GM19324 (cell line): Measurements from ENCODE around the gene SRRM5.
"Not testable (repeated sequence)": the region's sequence is repeated elsewhere in the genome, so short reads cannot be mapped to it uniquely, and the experiment has no call there.

Experiments used
- ATAC-seq: cut with Tn5 transposase; IDR thresholded peaks from one replicate; pipeline ENCODE4 v1.9.1; 2021; ENCODE audit warnings: mild to moderate bottlenecking, moderate library complexity; ENCODE audit not compliant: unreplicated experiment, low FRiP score

The SRRM5 gene

DNA sequence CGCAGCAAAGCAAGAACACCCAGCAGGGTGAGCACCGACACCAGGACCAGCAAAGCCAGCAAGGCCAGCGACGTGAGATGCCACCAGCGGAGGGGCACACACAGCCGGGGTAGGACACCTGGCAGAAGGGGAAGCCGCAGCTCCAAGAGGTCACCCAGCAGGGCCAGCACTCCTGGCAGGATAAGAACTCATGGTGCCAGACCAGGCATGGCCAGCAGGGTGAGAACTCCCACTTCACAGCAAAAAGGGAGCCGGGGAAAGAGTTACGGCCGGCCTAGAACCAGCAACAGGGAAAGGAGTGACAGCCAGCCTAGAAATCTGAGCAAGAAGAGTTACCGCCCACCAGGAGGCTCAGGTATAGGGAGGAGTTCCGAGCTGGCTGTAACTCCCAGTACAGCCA is 486 bp downstream of the SRRM5 start:
- ATAC-seq, result no peak

DNA sequence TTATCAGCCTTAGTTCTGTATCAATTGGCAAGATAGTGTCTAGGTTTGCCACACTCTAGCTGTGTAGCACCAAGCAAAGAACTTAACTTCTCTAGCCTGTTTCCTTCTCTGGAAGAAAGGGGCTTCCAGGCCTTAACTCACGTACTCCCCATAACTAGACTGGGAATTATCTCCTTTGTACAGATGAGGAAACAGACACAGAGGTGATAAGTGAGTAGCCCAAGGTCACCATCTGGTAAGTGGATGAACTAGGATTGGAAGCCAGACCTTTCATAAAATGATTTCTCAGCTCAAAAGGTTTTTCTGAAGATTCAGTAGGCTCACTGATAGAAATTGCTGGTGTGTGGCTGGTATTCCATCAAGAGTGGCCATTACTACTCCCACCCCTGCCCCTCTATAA is 4.4 kb downstream of the SRRM5 start:
- no peak for ATAC-seq

GRCh38 chr19:43616954-43617353 is 5.1 kb downstream of the SRRM5 start:
- no peak for ATAC-seq

DNA sequence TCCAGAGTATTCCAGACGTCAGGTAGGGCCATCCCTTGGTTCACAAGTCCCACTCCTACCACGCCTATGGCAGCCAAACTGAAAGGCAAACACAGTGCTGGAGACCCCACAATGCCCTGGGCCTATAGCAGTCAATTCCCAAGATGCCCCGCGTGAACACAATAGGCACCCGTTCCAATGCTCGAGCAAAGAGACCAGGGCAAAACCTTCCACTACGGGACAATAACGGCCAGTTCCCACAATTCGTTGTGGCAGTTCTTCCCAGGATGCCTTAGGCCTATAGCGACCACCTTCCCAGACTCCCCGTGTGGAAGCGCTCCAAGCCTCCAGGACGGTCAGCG is 7.0 kb downstream of the SRRM5 start:
- peak; percentile 10 for ATAC-seq

GRCh38 chr19:43619262-43620060 is 7.6 kb downstream of the SRRM5 start, which contains the start of gene ZNF428:
Gene ZNF428, minus strand, starts transcription at chr19:43619629. Its CDS starts 5,325 bp downstream, at chr19:43614304.
- peak; percentile 79 for ATAC-seq

- no peak for ATAC-seq
Measured at GRCh38 chr19:43620061-43621001, 8.4 kb downstream of the SRRM5 start.

GRCh38 chr19:43622070-43622469 is 10.2 kb downstream of the SRRM5 start:
- ATAC-seq, result no peak

GRCh38 chr19:43622956-43623355 is 11.1 kb downstream of the SRRM5 start:
- ATAC-seq, result no peak

- no peak for ATAC-seq
Measured at GRCh38 chr19:43623889-43624670, 12.2 kb downstream of the SRRM5 start.

GRCh38 chr19:43624933-43625332 is 13.0 kb downstream of the SRRM5 start:
- no peak for ATAC-seq

GRCh38 chr19:43625918-43626579 is 14.2 kb downstream of the SRRM5 start:
- no peak for ATAC-seq

DNA sequence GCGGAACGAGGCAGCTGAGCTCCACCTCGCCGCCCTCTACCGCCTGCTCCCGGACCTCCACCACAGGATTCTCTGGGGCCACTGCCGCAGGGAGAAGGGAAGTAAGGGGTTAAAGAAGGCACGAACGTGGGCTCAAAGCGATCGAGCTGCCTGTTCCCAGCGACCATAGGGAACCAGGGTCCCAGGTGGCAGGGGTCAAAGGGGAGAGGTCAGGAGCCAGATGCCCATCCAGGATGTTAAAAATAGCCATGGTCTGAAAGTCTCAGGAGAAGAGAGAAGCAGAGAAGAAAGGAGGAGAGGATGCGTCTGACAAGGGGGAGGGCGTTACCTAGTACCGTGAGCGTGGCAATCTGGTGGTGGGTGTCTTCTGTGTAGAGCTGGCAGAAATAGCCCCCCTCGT is 14.9 kb downstream of the SRRM5 start:
- no peak for ATAC-seq

- ATAC-seq, result no peak
Measured at GRCh38 chr19:43628646-43629326, 16.9 kb downstream of the SRRM5 start.

GRCh38 chr19:43631491-43631890 is 19.6 kb downstream of the SRRM5 start:
- no peak for ATAC-seq

GRCh38 chr19:43633520-43633919 is 21.6 kb downstream of the SRRM5 start:
- no peak for ATAC-seq

DNA sequence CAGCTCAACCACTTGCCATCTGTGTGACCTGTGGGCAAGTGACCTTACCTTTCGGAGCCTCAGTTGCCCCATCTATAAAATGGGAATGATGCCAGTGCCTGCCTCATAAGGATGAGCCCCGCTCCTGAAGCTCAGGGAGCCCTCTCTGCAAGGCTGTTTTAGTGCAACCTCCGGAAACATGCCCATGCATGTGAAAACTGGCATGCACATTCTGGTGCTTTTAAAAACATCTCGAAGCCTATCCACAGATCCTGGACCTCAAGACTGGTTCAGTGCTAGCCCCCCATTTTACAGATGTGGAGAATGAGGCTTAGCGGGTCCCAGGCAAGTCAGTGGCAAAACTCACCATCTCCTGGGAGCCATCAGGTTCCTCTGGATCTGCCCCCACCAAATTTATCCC is 22.2 kb downstream of the SRRM5 start:
- ATAC-seq, result no peak

- no peak for ATAC-seq
Measured at GRCh38 chr19:43634506-43634871, 22.6 kb downstream of the SRRM5 start.

DNA sequence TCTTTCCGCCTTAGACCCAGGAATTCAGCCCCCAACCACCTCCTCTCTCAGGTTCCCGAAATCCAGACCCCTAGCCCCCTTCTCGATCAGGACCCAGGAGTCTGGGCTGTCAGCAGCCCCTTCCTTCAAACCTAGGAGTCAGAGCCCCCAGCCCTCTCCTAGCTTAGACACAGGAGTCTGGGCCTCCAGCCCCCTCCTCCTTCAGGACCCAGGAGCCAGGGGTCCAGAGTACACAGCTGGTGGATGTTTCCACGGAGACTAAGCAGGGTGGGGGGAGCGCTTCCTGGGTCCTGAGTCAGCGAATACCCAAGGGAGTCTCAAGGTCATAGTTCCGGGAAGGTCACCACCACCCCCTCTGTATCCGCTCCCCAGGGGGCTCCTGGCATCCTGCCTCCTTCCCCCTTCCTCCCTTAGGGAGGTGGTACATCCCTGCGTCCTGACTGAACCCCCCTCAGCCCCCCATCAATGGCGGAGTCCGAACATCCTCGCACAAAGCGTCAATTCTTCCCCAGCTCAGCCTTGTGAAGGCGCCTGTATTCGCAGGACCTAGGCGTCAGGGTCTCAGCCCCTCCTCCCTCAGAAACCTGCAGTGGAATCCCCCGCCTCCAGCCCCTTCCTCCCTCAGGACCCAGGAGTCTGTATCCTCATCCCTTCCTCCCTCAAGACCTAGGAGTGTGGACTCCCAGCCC is 23.1 kb downstream of the SRRM5 start:
- ATAC-seq, result no peak

- ATAC-seq, result not testable (repeated sequence)
Measured at GRCh38 chr19:43635561-43635940, 23.7 kb downstream of the SRRM5 start.
